SK-N-MC (cell line): ENCODE data around the gene SOX1.

Experiments used
- EZH2 ChIP-seq: fragments of 200-600 bp; sonication (generic); IDR thresholded peaks from one replicate; pipeline ENCODE4 v1.6.1; 2017; ENCODE audit warnings: antibody characterized with exemption
- POLR2AphosphoS5 ChIP-seq: IDR thresholded peaks from 2 replicates; pipeline ENCODE4 v1.6.1; 2012; ENCODE audit warnings: mild to moderate bottlenecking, low read depth, low read length, borderline replicate concordance

DNA sequence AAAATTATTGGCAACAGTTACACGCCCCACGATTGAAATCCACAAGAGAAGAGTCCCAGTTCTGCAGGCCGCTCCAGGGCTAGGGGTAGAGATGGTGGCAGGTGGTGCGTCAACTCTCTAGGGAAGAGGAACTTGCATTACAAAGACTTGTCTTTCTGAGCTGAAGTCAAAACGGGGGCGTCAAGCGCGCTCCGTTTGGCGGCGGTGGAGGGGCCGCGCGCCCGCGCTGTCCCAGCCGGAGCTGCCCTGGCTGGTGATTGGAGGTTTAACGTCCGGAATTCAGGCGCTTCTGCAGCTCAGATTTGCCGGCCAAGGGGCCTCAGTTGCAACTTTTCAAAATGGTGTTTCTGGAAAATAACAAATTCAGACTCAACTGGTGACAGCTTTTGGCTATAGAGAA lies 38.9 kb downstream of the SOX1 start:
- TF ChIP-seq POLR2AphosphoS5 (no peak), EZH2 (no peak)
